Psoas muscle (tissue), 8 donors: ENCODE measurements around the gene GABBR1. TPM values are rescaled to one million over a fixed set of nuclear protein-coding genes. Genes with fewer than 3 reads are reported as not detected.

Experiments used
- ATAC-seq, 4 donors: fragments of 200-7000 bp; cut with Tn5 transposase; one replicate each; pipeline ENCODE4 v1.9.1; 2020; ENCODE audit warnings: moderate library complexity in 3 of 4, mild to moderate bottlenecking in 2 of 4
- DNase-seq, 2 donors: peaks; one replicate each; pipeline ENCODE4 v3.0.0-alpha.2; 2020
- H3K27ac ChIP-seq: fragments of 200-600 bp; one replicate; pipeline ENCODE4 v1.8.0; 2022
- H3K27me3 ChIP-seq, 3 donors: fragments of 200-600 bp in 1 of 3; one replicate each; pipeline versions ENCODE4 v1.6.1 to v1.8.0; 2013 to 2022; ENCODE audit warnings: low read length in 2 of 3, mild to moderate bottlenecking in 2 of 3, moderate library complexity in 1 of 3; ENCODE audit not compliant: insufficient read depth in 3 of 3
- H3K36me3 ChIP-seq, 2 donors: fragments of 200-600 bp in 1 of 2; one replicate each; pipeline versions ENCODE4 v1.6.1 to v1.8.0; 2013 to 2022; ENCODE audit warnings: low read depth in 1 of 2, mild to moderate bottlenecking in 1 of 2, moderate library complexity in 1 of 2; ENCODE audit not compliant: insufficient read depth in 1 of 2
- H3K4me1 ChIP-seq: fragments of 200-600 bp; one replicate; pipeline ENCODE4 v1.8.0; 2022
- H3K4me3 ChIP-seq: fragments of 200-600 bp; one replicate; pipeline ENCODE4 v1.8.0; 2022; ENCODE audit warnings: mild to moderate bottlenecking
- H3K9me3 ChIP-seq: fragments of 200-600 bp; one replicate; pipeline ENCODE4 v1.8.0; 2022
- CTCF ChIP-seq: fragments of 200-600 bp; IDR thresholded peaks from one replicate; pipeline ENCODE4 v1.8.0; 2022; ENCODE audit warnings: antibody characterized with exemption
- WGBS, 3 donors: extraction: QIAGEN DNeasy Blood & Tissue Kit; methylation state at CpG; one replicate each; pipeline versions ENCODE4 v1.1.6 to v1.1.7; 2013; 5-methylcytosine and 5-hydroxymethylcytosine counted together
- intact Hi-C, 2 donors: fragments of 100-400 bp; cut with DNase I; formaldehyde crosslinking; loops; one replicate each; pipeline versions ENCODE4 v1.11.0 to v1.14.2; 2022
- polyA plus RNA-seq, 3 donors: library from polyadenylated mRNA; stranded (reverse); fragments of 200-250 nt; gene quantifications; one replicate each; pipeline ENCODE4 v1.2.3, GENCODE V29; 2013
- total RNA-seq, 4 donors: library from RNA; stranded (reverse); fragmentation: NEBNext Ultra II Directional in 2 of 4; extraction: Animal tissue kit (Norgen Biotek cat#: 25700) in 2 of 4; gene quantifications; one replicate each; pipeline versions ENCODE4 v1.2.1 to v1.2.4, GENCODE V29; 2021 to 2023
- donor health status: healthy with polysubstance abuse.
- donor health status: DM: no; HTN: no; CAD: no; lungs with moderate emphysema.
- donor health status: Bipolar disorder and iron deficiency.
- donor health status: healthy.
- donor health status: DM: yes; HTN: yes; CAD: no.
- donor health status: DM: no; HTN: no; CAD: no.
- donor health status: DM: no; HTN: no; CAD: no.
- donor health status: DM: yes; HTN: yes; CAD: no.

GABBR1 gene
- total and polyA plus RNA-seq, 7 donors = 2.5 to 10.2 (median 4.6) TPM

DNA sequence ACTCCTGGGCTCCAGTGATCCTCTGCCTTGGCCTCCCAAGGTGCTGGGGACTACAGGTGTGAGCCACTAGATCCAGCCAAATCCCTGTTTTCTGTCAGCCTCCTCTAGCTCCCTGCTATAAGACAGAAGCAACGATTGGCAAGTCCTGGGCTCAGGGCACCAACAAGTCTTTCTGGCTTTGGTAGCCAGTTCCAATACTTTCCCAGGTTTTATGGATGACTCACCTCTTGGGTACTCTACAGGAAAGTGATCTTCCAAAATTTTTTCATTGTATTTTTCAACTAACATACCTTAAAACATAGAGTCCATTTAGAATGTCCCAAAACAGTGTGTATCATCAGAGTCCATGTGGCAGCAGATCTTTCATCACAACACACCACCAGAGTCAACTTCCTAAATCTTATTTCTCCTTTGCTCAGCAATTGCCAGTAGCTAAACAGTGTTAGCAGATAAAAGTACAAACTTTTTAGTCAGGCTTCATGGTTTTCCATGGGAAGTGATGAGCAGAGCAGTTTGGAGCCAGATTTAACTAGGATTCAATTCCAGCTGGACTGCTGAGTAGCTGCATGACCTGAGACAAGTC, 13.3 kb downstream of the GABBR1 start:
- ATAC-seq = no peak
- Histone ChIP-seq H3K27me3 (peaks cover 0 to 15% (median 0%) of the 10 kb centered on the region in 3 donors), H3K36me3 (no peaks in the 10 kb centered on the region), H3K27ac (no peak overlapping the region), H3K4me1 (no peaks in the 10 kb centered on the region), H3K9me3 (no peaks in the 10 kb centered on the region), H3K4me3 (no peak overlapping the region)
- TF ChIP-seq CTCF = no peak
- intact Hi-C loops = no loop called here
- WGBS, 3 donors = 66 to 95% (median 67%) methylated on average over 1 of the region's 1 CpG
- no peak for DNase-seq

DNA sequence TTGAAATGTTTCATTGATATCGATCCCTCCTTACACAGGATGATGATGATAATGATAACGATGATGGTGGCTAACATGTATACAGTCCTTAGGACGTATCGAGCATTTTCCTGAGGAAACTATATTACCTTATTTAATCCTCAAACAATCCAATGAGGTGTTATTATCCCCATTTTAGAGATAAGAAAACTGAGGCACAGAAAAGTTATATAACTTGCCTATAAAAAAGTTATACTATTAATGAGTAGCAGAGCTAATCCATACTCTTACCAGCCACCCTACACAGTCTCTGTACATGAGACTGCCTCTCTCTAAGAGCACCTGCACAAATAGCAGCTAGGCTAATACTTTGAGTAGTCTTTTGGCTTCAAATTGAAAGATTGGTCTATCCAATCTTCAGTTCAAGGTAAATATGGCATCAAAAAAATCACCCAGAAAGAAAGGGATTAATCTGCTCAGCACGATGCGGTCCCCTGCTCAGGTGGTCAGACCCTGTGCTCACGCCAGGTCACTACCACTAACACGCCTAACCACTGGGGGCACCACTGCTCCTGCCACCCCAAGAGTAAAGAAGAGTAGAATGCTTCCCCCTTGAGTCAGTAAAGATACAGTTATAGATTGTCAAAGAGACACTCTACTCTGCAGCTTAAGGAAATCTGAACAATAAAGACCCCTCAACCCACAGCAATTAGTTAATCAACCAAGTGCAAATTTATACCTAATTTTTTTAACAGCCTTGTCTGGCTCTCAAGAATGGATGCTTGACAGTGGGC, 15.0 kb downstream of the GABBR1 start:
- no peak overlapping the region for H3K4me3 ChIP-seq
- no peaks in the 10 kb centered on the region for H3K9me3 ChIP-seq
- no peak for TF ChIP-seq CTCF
- intact Hi-C loops = no loop called here
- peaks cover 0 to 4% (median 0%) of the 10 kb centered on the region in 3 donors for H3K27me3 ChIP-seq
- H3K27ac ChIP-seq = no peak overlapping the region
- no peaks in the 10 kb centered on the region for H3K4me1 ChIP-seq
- ATAC-seq (no peak), DNase-seq (no peak)
- WGBS, 3 donors = 93 to 95% (median 93%) methylated on average over 8 of the region's 8 CpGs
- H3K36me3 ChIP-seq = peaks cover 0 to 11% of the 10 kb centered on the region in 2 donors

DNA sequence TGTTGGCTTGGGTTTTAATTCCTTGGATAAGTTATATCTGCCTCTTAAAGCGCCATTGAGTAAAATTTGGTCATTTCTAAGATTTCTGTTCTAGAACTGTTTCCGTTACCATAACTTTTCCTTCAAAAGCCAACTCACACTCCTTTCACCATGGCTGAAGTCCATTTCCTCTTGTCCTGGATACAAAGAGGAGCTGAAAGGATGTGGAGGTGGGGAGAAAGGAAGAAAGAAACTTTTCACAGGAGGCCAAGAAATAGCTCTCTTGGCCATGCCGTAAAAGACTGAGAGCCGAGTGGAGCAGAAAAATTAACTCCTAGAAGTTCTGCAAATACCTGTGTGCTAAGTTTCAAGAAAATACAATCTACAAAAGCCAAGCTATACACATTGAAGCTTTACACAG, 21.6 kb downstream of the GABBR1 start:
- 77 to 85% (median 84%) methylated on average over 4 of the region's 4 CpGs for WGBS, 3 donors
- H3K27ac ChIP-seq = no peak overlapping the region
- DNase-seq (no peak), ATAC-seq (no peak)
- H3K36me3 ChIP-seq = peaks cover 0 to 24% of the 10 kb centered on the region in 2 donors
- no peak for TF ChIP-seq CTCF
- no peaks in the 10 kb centered on the region for H3K27me3 ChIP-seq
- no peaks in the 10 kb centered on the region for H3K9me3 ChIP-seq
- intact Hi-C loops = no loop called here
- H3K4me1 ChIP-seq = no peaks in the 10 kb centered on the region
- no peak overlapping the region for H3K4me3 ChIP-seq

GRCh38 chr6:29610540-29610939, 22.4 kb downstream of the GABBR1 start:
- 88 to 89% (median 88%) methylated on average over 4 of the region's 4 CpGs for WGBS, 3 donors
- H3K4me3 ChIP-seq = no peak overlapping the region
- TF ChIP-seq CTCF = no peak
- no peak for ATAC-seq
- no peaks in the 10 kb centered on the region for H3K27me3 ChIP-seq
- no peaks in the 10 kb centered on the region for H3K9me3 ChIP-seq
- no peak overlapping the region for H3K27ac ChIP-seq
- no peaks in the 10 kb centered on the region for H3K4me1 ChIP-seq
- DNase-seq = no peak
- intact Hi-C loops = no loop called here
- H3K36me3 ChIP-seq = peaks cover 0 to 27% of the 10 kb centered on the region in 2 donors
